Spinal cord (tissue), 10 donors: ENCODE data around the gene FCRL2. TPM values are rescaled to one million over a fixed set of nuclear protein-coding genes. Genes with fewer than 3 reads are reported as not detected.

Source experiments
- DNase-seq, 6 donors: peaks; one replicate each; pipeline versions ENCODE4 v3.0.0 to v3.0.0-alpha.2; 2013 to 2015; ENCODE audit warnings: low spot score in 6 of 6, low read depth in 4 of 6
- H3K27ac ChIP-seq: one replicate; pipeline ENCODE4 v1.5.1; 2013; ENCODE audit warnings: low read depth, low read length, control low read depth
- H3K27me3 ChIP-seq: one replicate; pipeline ENCODE4 v1.6.1; 2013; ENCODE audit warnings: low read length; ENCODE audit not compliant: control insufficient read depth, insufficient read depth
- H3K36me3 ChIP-seq: one replicate; pipeline ENCODE4 v1.6.1; 2013; ENCODE audit warnings: low read length; ENCODE audit not compliant: control insufficient read depth, insufficient read depth
- H3K4me1 ChIP-seq: one replicate; pipeline ENCODE4 v1.6.1; 2013; ENCODE audit warnings: low read length; ENCODE audit not compliant: control insufficient read depth, insufficient read depth
- H3K4me3 ChIP-seq: one replicate; pipeline ENCODE4 v1.5.1; 2013; ENCODE audit warnings: low read depth, low read length, control low read depth
- H3K9me3 ChIP-seq: one replicate; pipeline ENCODE4 v1.6.1; 2013; ENCODE audit warnings: low read length; ENCODE audit not compliant: control insufficient read depth, insufficient read depth
- WGBS: methylation state at CpG from one replicate; pipeline ENCODE4 v1.1.5; 2013; ENCODE audit warnings: missing lambda C conversion rate; ENCODE audit not compliant: insufficient coverage; 5-methylcytosine and 5-hydroxymethylcytosine counted together
- long read RNA-seq, 4 donors: transcript quantifications; one replicate each; lab custom pipeline, GENCODE V29; 2026
- polyA plus RNA-seq, 2 donors: library from polyadenylated mRNA; unstranded; fragments of 120-200 nt; gene quantifications; one replicate each; pipeline ENCODE4 v1.2.1, GENCODE V29; 2013; ENCODE audit not compliant: insufficient read length in 2 of 2
- total RNA-seq, 2 donors: library from RNA; depleted of rRNA in 1 of 2; stranded (reverse); fragments of 120-200 nt in 1 of 2; fragments of >200 nt in 1 of 2; gene quantifications; one replicate each; pipeline versions ENCODE4 v1.2.3 to v1.2.4, GENCODE V29; 2013 to 2014
- donor health status: healthy.

The FCRL2 gene
- under 1 TPM in 1 of 2 donors, not detected in 1; 0.20 TPM for total RNA-seq
- not detected for polyA plus RNA-seq
- long read RNA-seq, donor 1: 0 reads
- long read RNA-seq, donor 2: 0 reads
- long read RNA-seq, donor 3: 0 reads
- long read RNA-seq, donor 4: 0 reads

GRCh38 chr1:157776971-157777391 lies at the start of gene FCRL2:
Gene FCRL2, minus strand, starts transcription at chr1:157777132. Its CDS starts 59 bp downstream, at chr1:157777073.
- H3K27ac ChIP-seq: no peak within 1 kb of the TSS
- H3K27me3 ChIP-seq: no peaks in the 10 kb centered on the region
- no peaks in the 10 kb centered on the region for H3K9me3 ChIP-seq
- WGBS: no CpG with 5 or more reads among the region's 1 CpG
- no peaks in the 10 kb centered on the region for H3K36me3 ChIP-seq
- H3K4me3 ChIP-seq: no peak within 1 kb of the TSS
- H3K4me1 ChIP-seq: no peaks in the 10 kb centered on the region
- DNase-seq: no peak

- Histone ChIP-seq H3K9me3 (no peaks in the 10 kb centered on the region), H3K4me1 (no peaks in the 10 kb centered on the region), H3K27ac (no peak overlapping the region), H3K4me3 (no peak overlapping the region), H3K36me3 (no peaks in the 10 kb centered on the region), H3K27me3 (no peaks in the 10 kb centered on the region)
- WGBS: no CpG with 5 or more reads among the region's 2 CpGs
- DNase-seq: no peak
Measured at GRCh38 chr1:157820299-157820698, 43.4 kb upstream of the FCRL2 start.

GRCh38 chr1:157819896-157820295 lies 43.0 kb upstream of the FCRL2 start, which contains the start of gene FCRL1:
Gene FCRL1, minus strand, starts transcription at chr1:157820120. Its CDS starts 83 bp downstream, at chr1:157820037.
- H3K36me3 ChIP-seq: no peaks in the 10 kb centered on the region
- no peaks in the 10 kb centered on the region for H3K4me1 ChIP-seq
- no peak within 1 kb of the TSS for H3K4me3 ChIP-seq
- whole genome bisulfite sequencing: no CpG with 5 or more reads among the region's 3 CpGs
- H3K27me3 ChIP-seq: no peaks in the 10 kb centered on the region
- DNase-seq: no peak
- no peak within 1 kb of the TSS for H3K27ac ChIP-seq
- H3K9me3 ChIP-seq: no peaks in the 10 kb centered on the region

GRCh38 chr1:157819215-157819614 lies 42.3 kb upstream of the FCRL2 start:
- H3K36me3 ChIP-seq: no peaks in the 10 kb centered on the region
- 77% methylated on average over 2 of the region's 2 CpGs for WGBS
- no peak for DNase-seq
- no peaks in the 10 kb centered on the region for H3K27me3 ChIP-seq
- H3K9me3 ChIP-seq: no peaks in the 10 kb centered on the region
- H3K4me3 ChIP-seq: no peak overlapping the region
- H3K27ac ChIP-seq: no peak overlapping the region
- H3K4me1 ChIP-seq: no peaks in the 10 kb centered on the region

- H3K9me3 ChIP-seq: peaks cover 4% of the 10 kb centered on the region
- no peak for DNase-seq
- H3K27ac ChIP-seq: no peak overlapping the region
- WGBS: no CpG with 5 or more reads among the region's 1 CpG
- no peaks in the 10 kb centered on the region for H3K27me3 ChIP-seq
- no peaks in the 10 kb centered on the region for H3K4me1 ChIP-seq
- H3K4me3 ChIP-seq: no peak overlapping the region
- no peaks in the 10 kb centered on the region for H3K36me3 ChIP-seq
Measured at GRCh38 chr1:157813269-157813668, 36.3 kb upstream of the FCRL2 start.

GRCh38 chr1:157806431-157807149 lies 29.7 kb upstream of the FCRL2 start:
- Histone ChIP-seq H3K27me3 (no peaks in the 10 kb centered on the region), H3K9me3 (no peaks in the 10 kb centered on the region), H3K36me3 (no peaks in the 10 kb centered on the region), H3K27ac (no peak overlapping the region), H3K4me3 (no peak overlapping the region), H3K4me1 (no peaks in the 10 kb centered on the region)
- 71% methylated on average over 3 of the region's 6 CpGs for WGBS
- no peak for DNase-seq

GRCh38 chr1:157803851-157804250 lies 26.9 kb upstream of the FCRL2 start:
- Histone ChIP-seq H3K4me3 (no peak overlapping the region), H3K4me1 (no peaks in the 10 kb centered on the region), H3K27ac (no peak overlapping the region), H3K9me3 (no peaks in the 10 kb centered on the region), H3K36me3 (no peaks in the 10 kb centered on the region), H3K27me3 (no peaks in the 10 kb centered on the region)
- 92% methylated on average over 6 of the region's 7 CpGs for WGBS
- no peak for DNase-seq

- Histone ChIP-seq H3K4me1 (no peaks in the 10 kb centered on the region), H3K4me3 (no peak overlapping the region), H3K27me3 (no peaks in the 10 kb centered on the region), H3K36me3 (no peaks in the 10 kb centered on the region), H3K9me3 (no peaks in the 10 kb centered on the region), H3K27ac (no peak overlapping the region)
- WGBS: 71% methylated on average over 1 of the region's 1 CpG
- no peak for DNase-seq
Measured at GRCh38 chr1:157799996-157800395, 23.1 kb upstream of the FCRL2 start.

- no peaks in the 10 kb centered on the region for H3K4me1 ChIP-seq
- no peak overlapping the region for H3K4me3 ChIP-seq
- whole genome bisulfite sequencing: 89% methylated on average over 2 of the region's 5 CpGs
- no peak overlapping the region for H3K27ac ChIP-seq
- no peaks in the 10 kb centered on the region for H3K36me3 ChIP-seq
- peaks cover 2% of the 10 kb centered on the region for H3K9me3 ChIP-seq
- DNase-seq: no peak
- H3K27me3 ChIP-seq: no peaks in the 10 kb centered on the region
Measured at GRCh38 chr1:157798211-157798610, 21.3 kb upstream of the FCRL2 start.

GRCh38 chr1:157785248-157785647 lies 8.3 kb upstream of the FCRL2 start:
- 71% methylated on average over 1 of the region's 1 CpG for WGBS

More at GRCh38 chr1:157785248-157785647, 8.3 kb upstream of the FCRL2 start:
- no peak for DNase-seq
- Histone ChIP-seq H3K4me3 (no peak overlapping the region), H3K9me3 (peaks cover 1% of the 10 kb centered on the region), H3K27me3 (no peaks in the 10 kb centered on the region), H3K36me3 (no peaks in the 10 kb centered on the region), H3K4me1 (no peaks in the 10 kb centered on the region), H3K27ac (no peak overlapping the region)
